ENCODE results near the gene EBF3. TPM values are rescaled to one million over a fixed set of nuclear protein-coding genes. Genes with fewer than 3 reads are reported as not detected.

The EBF3 gene
- total RNA-seq, 1 experiment from 2014 or later = 0.12 TPM

- no peak for ATAC-seq
- no TSS peak for BruUV-seq (replicated peaks)
- H3K9me2 ChIP-seq (ENCODE audit: insufficient read depth) = no peaks in the 10 kb centered on the region
- no peaks in the 10 kb centered on the region for H4K20me1 ChIP-seq (ENCODE audit: insufficient read depth)
- H2AFZ ChIP-seq (ENCODE audit: low read depth, low read length, poor library complexity, severe bottlenecking) = no peak overlapping the region
- H3K4me1 ChIP-seq (ENCODE audit: control insufficient read depth in 1 of 2, insufficient read depth in 2 of 2, low read length in 2 of 2) = no peaks in the 10 kb centered on the region
- TF ChIP-seq POLR2AphosphoS5 (IDR thresholded peaks at IDR 0.05; ENCODE audit: low read depth, low read length) (no peak), ZNF274 (IDR thresholded peaks at IDR 0.05; ENCODE audit: low read depth, low read length) (no peak), RAD21 (IDR thresholded peaks at IDR 0.05; ENCODE audit: low read depth) (no peak), SIN3A (IDR thresholded peaks at IDR 0.05; ENCODE audit: low read depth) (no peak), CEBPB (IDR thresholded peaks at IDR 0.05; ENCODE audit: low read depth) (no peak), SP1 (IDR thresholded peaks at IDR 0.05; ENCODE audit: low read depth) (no peak), YY1 (IDR thresholded peaks at IDR 0.05; ENCODE audit: extremely low read depth, insufficient replicate concordance, low read depth, low read length) (no peak)
- intact Hi-C loops (cut with micrococcal nuclease) = no loop called here
- H3K4me2 ChIP-seq (ENCODE audit: low read length) = no peak overlapping the region
- CTCF ChIA-PET = no interaction called here
- H3K27ac ChIP-seq (ENCODE audit: low read depth, low read length) = no peak overlapping the region
- no peaks in the 10 kb centered on the region for H3K9me3 ChIP-seq (ENCODE audit: control insufficient read depth in 1 of 2, insufficient read depth in 1 of 2, low read depth in 1 of 2, low read length in 2 of 2)
- no peak overlapping the region for H3K9ac ChIP-seq (ENCODE audit: low read length)
- no peaks in the 10 kb centered on the region for H3K36me3 ChIP-seq (ENCODE audit: control insufficient read depth in 1 of 2, insufficient read depth in 2 of 2, low read length in 2 of 2)
- H3K4me3 ChIP-seq (replicated peaks in 1 of 2; ENCODE audit: low read depth in 1 of 2, low read length in 2 of 2) = no peak overlapping the region
- no peak for DNase-seq (ENCODE audit: low read depth, low spot score)
- POLR2A ChIA-PET = no interaction called here
- H3K27me3 ChIP-seq (ENCODE audit: insufficient read depth, low read length) = no peaks in the 10 kb centered on the region
- no peaks in the 10 kb centered on the region for H3K79me2 ChIP-seq (ENCODE audit: insufficient read depth, low read length)
- RAD21 ChIA-PET (ENCODE audit: low non-redundant PET in 1 of 2, low total read pairs in 2 of 2, uncharacterized antibody in 2 of 2, unreplicated experiment in 2 of 2) = no interaction called here
Observed at GRCh38 chr10:129855836-129856563, 108.1 kb downstream of the EBF3 start.

- CTCF ChIA-PET = no interaction called here
- intact Hi-C loops (cut with micrococcal nuclease) = no loop called here
- Histone ChIP-seq H4K20me1 (ENCODE audit: insufficient read depth) (no peaks in the 10 kb centered on the region), H3K36me3 (ENCODE audit: control insufficient read depth in 1 of 2, insufficient read depth in 2 of 2, low read length in 2 of 2) (no peaks in the 10 kb centered on the region), H3K4me1 (ENCODE audit: control insufficient read depth in 1 of 2, insufficient read depth in 2 of 2, low read length in 2 of 2) (no peaks in the 10 kb centered on the region), H3K9ac (ENCODE audit: low read length) (no peak overlapping the region), H3K4me2 (ENCODE audit: low read length) (no peak overlapping the region), H2AFZ (ENCODE audit: low read depth, low read length, poor library complexity, severe bottlenecking) (no peak overlapping the region), H3K27me3 (ENCODE audit: insufficient read depth, low read length) (no peaks in the 10 kb centered on the region), H3K9me3 (ENCODE audit: control insufficient read depth in 1 of 2, insufficient read depth in 1 of 2, low read depth in 1 of 2, low read length in 2 of 2) (no peaks in the 10 kb centered on the region), H3K4me3 (replicated peaks in 1 of 2; ENCODE audit: low read depth in 1 of 2, low read length in 2 of 2) (no peak overlapping the region), H3K79me2 (ENCODE audit: insufficient read depth, low read length) (no peaks in the 10 kb centered on the region), H3K9me2 (ENCODE audit: insufficient read depth) (no peaks in the 10 kb centered on the region), H3K27ac (ENCODE audit: low read depth, low read length) (no peak overlapping the region)
- no TSS peak for BruUV-seq (replicated peaks)
- POLR2A ChIA-PET = no interaction called here
- RAD21 ChIA-PET (ENCODE audit: low non-redundant PET in 1 of 2, low total read pairs in 2 of 2, uncharacterized antibody in 2 of 2, unreplicated experiment in 2 of 2) = no interaction called here
- no peak for TF ChIP-seq JUND (IDR thresholded peaks at IDR 0.05)
- no peak for TF ChIP-seq POLR2A (IDR thresholded peaks at IDR 0.05; ENCODE audit: borderline replicate concordance, extremely low read depth, insufficient read depth, insufficient read length)
- TF ChIP-seq CEBPB (IDR thresholded peaks at IDR 0.05; ENCODE audit: low read depth) = no peak
- TF ChIP-seq RAD21 (IDR thresholded peaks at IDR 0.05; ENCODE audit: low read depth) = no peak
- DNase-seq (ENCODE audit: low read depth, low spot score) (no peak), ATAC-seq (no peak)
Observed at GRCh38 chr10:129854796-129855705, 109.0 kb downstream of the EBF3 start.

Data from HCT116 (cell line).